OCI-LY3 (cell line): ENCODE results near the gene TMEM132D.
"Not testable (repeated sequence)": the region's sequence is repeated elsewhere in the genome, so short reads cannot be mapped to it uniquely, and the experiment has no call there.

ENCODE experiments used
- H2AFZ ChIP-seq: fragments of 200-600, 300-600 bp; shearing (Covaris generic); 2 replicates; pipeline ENCODE4 v1.6.0; 2014; ENCODE audit warnings: antibody characterized with exemption, low read depth, low read length
- H3K27ac ChIP-seq: fragments of 200-600, 300-600 bp; sonication (generic); 2 replicates; pipeline ENCODE4 v1.5.1; 2014; ENCODE audit warnings: mild to moderate bottlenecking, low read length, moderate library complexity, mixed read lengths
- H3K27me3 ChIP-seq: fragments of 200-600, 300-600 bp; sonication (generic); 2 replicates; pipeline ENCODE4 v1.6.1; 2014; ENCODE audit warnings: low read depth, low read length, mixed read lengths
- H3K36me3 ChIP-seq: fragments of 200-600, 300-600 bp; sonication (generic); replicated peaks from 2 replicates; pipeline ENCODE3; 2014; ENCODE audit warnings: low read depth, low read length, mixed read lengths
- H3K4me1 ChIP-seq: fragments of 300-600, 200-600 bp; sonication (generic); 2 replicates; pipeline ENCODE4 v1.6.1; 2014; ENCODE audit warnings: low read length, mixed read lengths
- H3K4me2 ChIP-seq: fragments of 200-600, 300-600 bp; sonication (generic); 2 replicates; pipeline ENCODE4 v1.6.1; 2014; ENCODE audit warnings: low read length, mixed read lengths
- H3K4me3 ChIP-seq: fragments of 300-600, 200-600 bp; sonication (generic); 2 replicates; pipeline ENCODE4 v1.5.1; 2014; ENCODE audit warnings: antibody characterized with exemption, mild to moderate bottlenecking, low read length, moderate library complexity
- H3K79me2 ChIP-seq: fragments of 300-600, 200-600 bp; shearing (Covaris generic); 2 replicates; pipeline ENCODE4 v1.6.1; 2014; ENCODE audit warnings: mild to moderate bottlenecking, low read length, mixed read lengths
- H3K9ac ChIP-seq: fragments of 300-600, 200-600 bp; shearing (Covaris generic); 2 replicates; pipeline ENCODE4 v1.6.0; 2014; ENCODE audit warnings: mild to moderate bottlenecking, low read length, moderate library complexity
- H3K9me3 ChIP-seq: fragments of 200-600, 300-600 bp; shearing (Covaris generic); 2 replicates; pipeline ENCODE4 v1.6.1; 2014; ENCODE audit warnings: low read length, mixed read lengths; ENCODE audit not compliant: insufficient read depth
- H4K20me1 ChIP-seq: fragments of 200-600, 300-600 bp; sonication (generic); 2 replicates; pipeline ENCODE4 v1.6.1; 2016; ENCODE audit warnings: low read length, mixed read lengths; ENCODE audit not compliant: insufficient read depth
- EZH2phosphoT487 ChIP-seq: fragments of 200-600 bp; shearing (Covaris generic); IDR thresholded peaks from 2 replicates; pipeline ENCODE4 v1.6.1; 2018; ENCODE audit warnings: antibody characterized with exemption, mixed run types, low read depth
- TF ChIP-seq, protein P1 (sequence below): fragments of 200-600, 300-600 bp; sonication (generic); IDR thresholded peaks from 2 replicates; pipeline ENCODE4 v1.5.1; 2014; ENCODE audit warnings: antibody characterized with exemption, low read length, low read depth

Gene TMEM132D

DNA sequence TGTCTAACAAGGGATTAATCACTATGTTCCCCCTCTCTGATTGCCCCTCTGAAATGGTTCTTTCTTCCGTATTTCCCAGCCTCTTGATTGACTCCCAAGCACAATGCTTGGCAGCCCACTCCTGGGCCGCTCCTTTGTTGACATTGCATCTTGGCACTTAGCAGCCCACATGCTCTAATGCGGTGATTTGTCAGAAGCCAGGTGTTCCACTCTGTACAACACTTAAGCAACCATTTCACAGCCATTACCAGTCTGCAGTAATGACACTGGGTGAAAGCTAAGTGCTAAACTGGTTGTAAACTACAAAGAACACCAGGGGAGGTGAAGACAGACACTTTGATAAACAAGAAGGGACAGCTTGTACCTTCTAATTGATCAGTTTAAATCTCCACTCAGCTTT lies 353.5 kb downstream of the TMEM132D start:
- H3K4me2 ChIP-seq, result no peak overlapping the region
- H3K27me3 ChIP-seq, result no peaks in the 10 kb centered on the region
- H3K9ac ChIP-seq, result no peak overlapping the region
- no peak overlapping the region for H2AFZ ChIP-seq
- no peaks in the 10 kb centered on the region for H4K20me1 ChIP-seq
- TF ChIP-seq, protein P1, sequence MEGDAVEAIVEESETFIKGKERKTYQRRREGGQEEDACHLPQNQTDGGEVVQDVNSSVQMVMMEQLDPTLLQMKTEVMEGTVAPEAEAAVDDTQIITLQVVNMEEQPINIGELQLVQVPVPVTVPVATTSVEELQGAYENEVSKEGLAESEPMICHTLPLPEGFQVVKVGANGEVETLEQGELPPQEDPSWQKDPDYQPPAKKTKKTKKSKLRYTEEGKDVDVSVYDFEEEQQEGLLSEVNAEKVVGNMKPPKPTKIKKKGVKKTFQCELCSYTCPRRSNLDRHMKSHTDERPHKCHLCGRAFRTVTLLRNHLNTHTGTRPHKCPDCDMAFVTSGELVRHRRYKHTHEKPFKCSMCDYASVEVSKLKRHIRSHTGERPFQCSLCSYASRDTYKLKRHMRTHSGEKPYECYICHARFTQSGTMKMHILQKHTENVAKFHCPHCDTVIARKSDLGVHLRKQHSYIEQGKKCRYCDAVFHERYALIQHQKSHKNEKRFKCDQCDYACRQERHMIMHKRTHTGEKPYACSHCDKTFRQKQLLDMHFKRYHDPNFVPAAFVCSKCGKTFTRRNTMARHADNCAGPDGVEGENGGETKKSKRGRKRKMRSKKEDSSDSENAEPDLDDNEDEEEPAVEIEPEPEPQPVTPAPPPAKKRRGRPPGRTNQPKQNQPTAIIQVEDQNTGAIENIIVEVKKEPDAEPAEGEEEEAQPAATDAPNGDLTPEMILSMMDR, result no peak
- TF ChIP-seq EZH2phosphoT487, result no peak
- H3K4me1 ChIP-seq, result no peaks in the 10 kb centered on the region
- H3K79me2 ChIP-seq, result no peaks in the 10 kb centered on the region
- H3K36me3 ChIP-seq, result no peaks in the 10 kb centered on the region
- no peaks in the 10 kb centered on the region for H3K9me3 ChIP-seq
- H3K27ac ChIP-seq, result no peak overlapping the region
- H3K4me3 ChIP-seq, result no peak overlapping the region

DNA sequence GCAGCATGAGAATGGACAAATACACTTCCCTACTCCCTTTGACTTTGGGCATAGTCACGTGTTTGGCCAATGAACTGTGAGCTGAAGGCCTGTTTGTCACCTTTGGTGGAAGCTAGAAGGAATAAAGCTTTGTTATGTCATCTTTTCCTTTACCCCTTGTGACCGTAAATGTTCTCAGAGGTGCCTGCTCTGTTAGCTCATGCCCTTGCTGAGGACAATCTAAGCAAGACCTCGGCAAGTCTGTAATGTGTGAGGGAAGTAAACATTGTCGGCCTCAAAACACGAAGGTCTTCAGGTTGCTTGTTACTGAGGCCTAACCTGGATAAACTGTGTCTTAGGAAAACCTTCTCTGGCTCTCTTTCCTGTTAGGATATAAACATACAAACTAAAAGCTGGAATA lies 354.2 kb downstream of the TMEM132D start:
- Histone ChIP-seq H2AFZ (no peak overlapping the region), H3K4me1 (no peaks in the 10 kb centered on the region), H3K27me3 (no peaks in the 10 kb centered on the region), H3K4me3 (no peak overlapping the region), H3K9me3 (no peaks in the 10 kb centered on the region), H3K27ac (no peak overlapping the region), H3K4me2 (no peak overlapping the region), H4K20me1 (no peaks in the 10 kb centered on the region), H3K79me2 (no peaks in the 10 kb centered on the region), H3K9ac (no peak overlapping the region), H3K36me3 (no peaks in the 10 kb centered on the region)
- TF ChIP-seq EZH2phosphoT487, result no peak
- TF ChIP-seq, protein P1, result no peak

DNA sequence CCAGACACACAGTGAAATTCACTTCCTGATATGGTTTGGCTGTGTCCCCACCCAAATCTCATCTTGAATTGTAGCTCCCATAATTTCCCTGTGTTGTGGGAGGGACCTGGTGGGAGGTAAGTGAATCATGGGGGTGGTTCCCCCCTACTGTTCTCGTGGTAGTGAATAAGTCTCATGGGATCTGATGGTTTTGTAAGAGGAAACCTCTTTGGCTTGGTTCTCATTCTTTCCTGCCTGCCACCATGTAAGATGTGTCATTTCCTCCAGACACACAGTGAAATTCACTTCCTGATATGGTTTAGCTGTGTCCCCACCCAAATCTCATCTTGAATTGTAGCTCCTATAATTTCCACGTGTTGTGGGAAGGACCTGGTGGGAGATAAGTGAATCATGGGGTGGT lies 354.8 kb downstream of the TMEM132D start:
- H3K9ac ChIP-seq, H2AFZ ChIP-seq, H3K79me2 ChIP-seq, H3K4me1 ChIP-seq, H3K4me3 ChIP-seq, H3K27me3 ChIP-seq, H3K36me3 ChIP-seq, H3K4me2 ChIP-seq, H4K20me1 ChIP-seq, H3K9me3 ChIP-seq, H3K27ac ChIP-seq: not testable (repeated sequence)

DNA sequence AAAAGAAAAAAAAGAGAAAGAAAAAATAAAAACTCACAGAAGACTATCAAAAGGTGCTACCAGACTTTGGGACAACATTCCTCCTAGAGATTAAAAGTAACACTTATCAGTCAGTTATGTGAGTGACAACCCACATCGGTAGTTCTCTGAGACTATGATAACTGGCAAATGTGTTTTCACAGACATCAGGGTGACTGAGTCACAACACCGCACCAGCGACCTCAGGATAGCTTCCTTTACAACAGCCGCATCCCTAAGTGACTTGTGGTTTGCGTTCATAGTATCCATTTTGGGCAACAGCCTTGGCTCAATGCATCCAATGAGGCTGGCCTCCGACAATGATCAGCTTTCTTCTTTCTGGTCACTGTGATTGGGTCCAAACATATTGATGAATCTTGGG lies 359.1 kb downstream of the TMEM132D start:
- no peaks in the 10 kb centered on the region for H3K27me3 ChIP-seq
- no peak overlapping the region for H3K4me2 ChIP-seq
- no peak overlapping the region for H2AFZ ChIP-seq
- no peaks in the 10 kb centered on the region for H3K36me3 ChIP-seq
- no peaks in the 10 kb centered on the region for H3K4me1 ChIP-seq
- H4K20me1 ChIP-seq, result no peaks in the 10 kb centered on the region
- H3K27ac ChIP-seq, result no peak overlapping the region
- no peaks in the 10 kb centered on the region for H3K79me2 ChIP-seq
- no peaks in the 10 kb centered on the region for H3K9me3 ChIP-seq
- TF ChIP-seq EZH2phosphoT487, result no peak
- TF ChIP-seq, protein P1, result no peak
- no peak overlapping the region for H3K9ac ChIP-seq
- H3K4me3 ChIP-seq, result no peak overlapping the region

DNA sequence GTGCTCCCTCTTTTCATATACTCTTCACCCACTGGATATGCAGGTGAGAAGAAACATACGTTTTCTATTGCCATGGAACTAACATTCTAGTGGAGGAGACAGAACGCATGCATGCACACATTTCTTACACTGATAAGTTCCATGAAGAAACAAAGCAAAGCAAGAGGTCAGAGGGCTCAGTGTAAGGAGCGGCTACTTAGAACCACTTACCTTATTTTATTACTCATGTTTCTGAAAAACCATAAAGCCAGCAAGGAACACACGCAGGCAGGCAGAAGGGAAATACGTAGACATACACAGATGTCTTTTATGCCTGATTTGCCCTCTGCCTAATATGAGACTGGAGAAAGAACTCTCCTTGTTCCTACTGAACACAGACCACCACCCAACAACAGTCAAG lies 362.9 kb downstream of the TMEM132D start:
- TF ChIP-seq, protein P1, result no peak
- no peak for TF ChIP-seq EZH2phosphoT487
- H3K27ac ChIP-seq, result no peak overlapping the region
- no peaks in the 10 kb centered on the region for H3K4me1 ChIP-seq
- no peaks in the 10 kb centered on the region for H4K20me1 ChIP-seq
- H3K9me3 ChIP-seq, result no peaks in the 10 kb centered on the region
- no peak overlapping the region for H3K4me3 ChIP-seq
- H3K79me2 ChIP-seq, result no peaks in the 10 kb centered on the region
- H3K9ac ChIP-seq, result no peak overlapping the region
- no peaks in the 10 kb centered on the region for H3K36me3 ChIP-seq
- no peaks in the 10 kb centered on the region for H3K27me3 ChIP-seq
- H3K4me2 ChIP-seq, result no peak overlapping the region
- no peak overlapping the region for H2AFZ ChIP-seq
